GM12878 (cell line): ENCODE measurements around the gene PTEN.
A peak's percentile ranks its signal among the peaks of the same experiment; 100 is the strongest.

Experiments
- CTCF ChIP-seq, 3 experiments: IDR thresholded peaks in 2 of 3; conservative IDR thresholded peaks in 1 of 3; 2 replicates each; pipeline ENCODE4 v1.5.1; 2011; ENCODE audit warnings: low read depth in 3 of 3, low read length in 3 of 3, mild to moderate bottlenecking in 3 of 3, control low read depth in 2 of 3, moderate library complexity in 2 of 3, inconsistent platforms in 1 of 3, mixed read lengths in 1 of 3; ENCODE audit not compliant: control insufficient read depth in 2 of 3, insufficient read depth in 1 of 3; ENCODE audit errors: extremely low read depth in 1 of 3
- FOXK2 ChIP-seq: fragments of 450-650 bp; IDR thresholded peaks from 2 replicates; pipeline ENCODE4 v1.6.1; 2017; ENCODE audit warnings: mild to moderate bottlenecking, moderate library complexity
- MAX ChIP-seq: IDR thresholded peaks from 2 replicates; pipeline ENCODE4 v1.6.1; 2012; ENCODE audit warnings: low read depth, low read length, improper control_type of control experiment
- MYC ChIP-seq: IDR thresholded peaks from 2 replicates; pipeline ENCODE4 v1.6.1; 2011; ENCODE audit warnings: mild to moderate bottlenecking, low read length, moderate library complexity, inconsistent platforms; ENCODE audit not compliant: insufficient read depth, insufficient replicate concordance, insufficient read length, severe bottlenecking
- PKNOX1 ChIP-seq: fragments of 450-650 bp; IDR thresholded peaks from 2 replicates; pipeline ENCODE4 v1.6.1; 2016; ENCODE audit warnings: mild to moderate bottlenecking
- POLR2A ChIP-seq: IDR thresholded peaks from 2 replicates; pipeline ENCODE4 v1.6.1; 2011; ENCODE audit warnings: low read depth, mild to moderate bottlenecking, low read length
- RAD21 ChIP-seq: IDR thresholded peaks from 2 replicates; pipeline ENCODE4 v1.6.1; 2011; ENCODE audit warnings: mild to moderate bottlenecking, low read depth, low read length, moderate library complexity; ENCODE audit not compliant: insufficient read depth
- TARDBP ChIP-seq: IDR thresholded peaks from 2 replicates; pipeline ENCODE4 v1.6.1; 2016; ENCODE audit warnings: borderline replicate concordance
- USF2 ChIP-seq: IDR thresholded peaks from 2 replicates; pipeline ENCODE4 v1.6.1; 2011; ENCODE audit warnings: low read depth, low read length, improper control_type of control experiment, borderline replicate concordance
- YBX1 ChIP-seq: fragments of 450-650 bp; IDR thresholded peaks from 2 replicates; pipeline ENCODE4 v1.6.1; 2016; ENCODE audit warnings: antibody characterized with exemption
- YY1 ChIP-seq: IDR thresholded peaks from 2 replicates; pipeline ENCODE4 v1.6.1; 2011; ENCODE audit warnings: low read depth, mild to moderate bottlenecking, low read length
- ZBTB11 ChIP-seq: fragments of 450-650 bp; formaldehyde crosslinking; IDR thresholded peaks from 2 replicates; pipeline ENCODE4 v1.5.0; 2022; ENCODE audit warnings: mild to moderate bottlenecking, missing genetic modification characterization
- ZNF274 ChIP-seq: IDR thresholded peaks from one replicate; pipeline ENCODE4 v1.8.0; 2011; ENCODE audit not compliant: insufficient read length, insufficient read depth

GRCh38 chr10:87861953-87862678, 1.3 kb upstream of the PTEN start:
- TF ChIP-seq CTCF (IDR thresholded peaks at IDR 0.05 in 2 of 3, conservative IDR thresholded peaks at IDR 0.05 in 1 of 3; ENCODE audit: control insufficient read depth in 2 of 3, extremely low read depth in 1 of 3, insufficient read depth in 1 of 3, low read depth in 3 of 3, low read length in 3 of 3), result no peak
- TF ChIP-seq YY1, result peak; percentile 93
- no peak; the same call in none of the 2 replicates for TF ChIP-seq PKNOX1
- peak; percentile 73 for TF ChIP-seq MAX
- no peak for TF ChIP-seq ZNF274
- TF ChIP-seq USF2, result peak; percentile 83
- TF ChIP-seq FOXK2, result no peak
- TF ChIP-seq TARDBP, result peak; percentile 81
- TF ChIP-seq ZBTB11 (CRISPR knock-in tag), result peak; percentile 45; the same call in 1 of the 2 replicates
- peak; percentile 37 for TF ChIP-seq RAD21
- TF ChIP-seq MYC, result peak; percentile 90
- TF ChIP-seq YBX1, result no peak
- peak; percentile 87 for TF ChIP-seq POLR2A
